Fibroblast of pulmonary artery (primary cell): ENCODE measurements around the gene ZNF146.

Experiments
- DNase-seq: peaks from one replicate; pipeline ENCODE4 v3.0.0-alpha.2; 2010; ENCODE audit warnings: low read depth
- H3K4me3 ChIP-seq: replicated peaks from 2 replicates; pipeline ENCODE4 v1.5.1; 2011; ENCODE audit warnings: low read depth, mild to moderate bottlenecking, control low read depth, low read length, moderate library complexity
- TF ChIP-seq, protein P1 (sequence below): IDR thresholded peaks from 2 replicates; pipeline ENCODE4 v1.5.1; 2011; ENCODE audit warnings: mild to moderate bottlenecking, control low read depth, low read length, inconsistent platforms; ENCODE audit errors: missing control alignments

ZNF146 gene

DNA sequence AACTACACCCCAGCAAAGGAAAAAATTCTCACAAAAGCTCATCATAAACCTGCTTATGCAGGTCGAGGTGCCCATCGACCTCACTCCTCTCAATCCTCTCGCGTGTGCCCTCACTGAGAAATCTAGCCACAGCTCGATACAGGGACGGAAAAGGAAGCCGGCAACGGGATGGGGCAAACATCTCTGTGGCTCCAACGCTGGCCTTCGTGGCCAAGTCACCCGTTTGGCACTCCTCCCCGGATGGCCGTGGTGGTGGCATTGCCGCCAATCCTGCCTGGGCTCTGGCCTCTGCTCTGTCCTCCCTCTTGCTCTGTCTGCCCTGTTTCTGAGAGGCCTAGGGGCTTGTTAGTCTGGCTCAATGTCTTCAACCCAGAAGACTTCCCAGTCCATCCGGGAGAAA is 41.2 kb downstream of the ZNF146 start:
- TF ChIP-seq, protein P1, sequence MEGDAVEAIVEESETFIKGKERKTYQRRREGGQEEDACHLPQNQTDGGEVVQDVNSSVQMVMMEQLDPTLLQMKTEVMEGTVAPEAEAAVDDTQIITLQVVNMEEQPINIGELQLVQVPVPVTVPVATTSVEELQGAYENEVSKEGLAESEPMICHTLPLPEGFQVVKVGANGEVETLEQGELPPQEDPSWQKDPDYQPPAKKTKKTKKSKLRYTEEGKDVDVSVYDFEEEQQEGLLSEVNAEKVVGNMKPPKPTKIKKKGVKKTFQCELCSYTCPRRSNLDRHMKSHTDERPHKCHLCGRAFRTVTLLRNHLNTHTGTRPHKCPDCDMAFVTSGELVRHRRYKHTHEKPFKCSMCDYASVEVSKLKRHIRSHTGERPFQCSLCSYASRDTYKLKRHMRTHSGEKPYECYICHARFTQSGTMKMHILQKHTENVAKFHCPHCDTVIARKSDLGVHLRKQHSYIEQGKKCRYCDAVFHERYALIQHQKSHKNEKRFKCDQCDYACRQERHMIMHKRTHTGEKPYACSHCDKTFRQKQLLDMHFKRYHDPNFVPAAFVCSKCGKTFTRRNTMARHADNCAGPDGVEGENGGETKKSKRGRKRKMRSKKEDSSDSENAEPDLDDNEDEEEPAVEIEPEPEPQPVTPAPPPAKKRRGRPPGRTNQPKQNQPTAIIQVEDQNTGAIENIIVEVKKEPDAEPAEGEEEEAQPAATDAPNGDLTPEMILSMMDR, result no peak
- DNase-seq, result no peak
- H3K4me3 ChIP-seq, result no peak overlapping the region

DNA sequence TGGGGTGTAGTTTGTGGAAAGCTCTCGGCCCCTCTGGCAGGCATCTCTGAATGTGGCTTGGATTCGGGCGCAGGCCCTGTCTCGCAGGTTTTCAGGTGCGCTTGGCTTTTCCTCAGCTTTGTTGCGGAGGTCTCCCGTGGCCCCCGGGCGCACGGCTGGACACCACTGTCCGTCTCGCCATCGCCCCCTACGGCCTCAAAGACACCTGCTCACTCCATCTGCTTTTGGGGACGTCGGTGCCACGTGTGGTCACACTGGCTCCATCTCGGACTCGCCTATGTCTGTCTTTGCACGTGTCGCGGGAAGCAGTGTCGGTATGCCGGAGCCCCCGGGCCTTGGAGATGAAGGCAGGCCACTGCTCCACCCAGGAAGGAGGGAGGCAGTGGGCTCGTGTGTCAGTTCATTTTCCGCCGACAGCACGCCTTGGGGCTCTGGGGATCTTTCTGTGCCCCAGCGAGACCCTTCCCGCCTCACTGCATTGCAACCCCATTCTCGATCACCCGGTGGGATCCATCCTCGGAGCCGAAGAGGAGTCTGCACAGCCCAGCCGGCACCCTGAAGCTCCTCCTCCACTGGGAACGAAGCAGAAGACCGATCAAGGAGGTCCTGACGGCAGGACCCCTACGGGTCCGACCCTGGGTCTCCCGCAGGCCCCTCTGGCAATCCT is 42.1 kb downstream of the ZNF146 start:
- DNase-seq, result no peak
- TF ChIP-seq, protein P1, result no peak
- H3K4me3 ChIP-seq, result peak overlapping the region; percentile 30

DNA sequence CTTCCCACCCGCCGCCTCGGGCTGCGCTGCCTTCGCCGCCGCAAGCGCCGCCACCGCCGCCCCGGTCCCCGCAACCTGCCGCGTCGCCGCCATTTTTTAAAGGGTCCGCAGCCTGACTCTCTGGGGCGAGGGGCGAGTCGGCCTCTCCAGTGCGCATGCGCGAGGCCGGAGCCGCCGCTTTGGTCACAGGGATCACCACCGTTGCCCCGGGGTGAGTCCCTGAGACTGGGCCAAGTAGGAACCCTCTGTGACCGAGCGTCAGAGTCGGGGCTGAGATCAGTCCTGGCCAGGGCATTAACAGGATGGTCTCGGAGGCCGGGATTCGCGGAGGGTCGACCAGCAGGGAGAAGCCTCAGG is 42.6 kb downstream of the ZNF146 start:
- TF ChIP-seq, protein P1, result no peak
- DNase-seq, result no peak
- peak overlapping the region; percentile 30 for H3K4me3 ChIP-seq

DNA sequence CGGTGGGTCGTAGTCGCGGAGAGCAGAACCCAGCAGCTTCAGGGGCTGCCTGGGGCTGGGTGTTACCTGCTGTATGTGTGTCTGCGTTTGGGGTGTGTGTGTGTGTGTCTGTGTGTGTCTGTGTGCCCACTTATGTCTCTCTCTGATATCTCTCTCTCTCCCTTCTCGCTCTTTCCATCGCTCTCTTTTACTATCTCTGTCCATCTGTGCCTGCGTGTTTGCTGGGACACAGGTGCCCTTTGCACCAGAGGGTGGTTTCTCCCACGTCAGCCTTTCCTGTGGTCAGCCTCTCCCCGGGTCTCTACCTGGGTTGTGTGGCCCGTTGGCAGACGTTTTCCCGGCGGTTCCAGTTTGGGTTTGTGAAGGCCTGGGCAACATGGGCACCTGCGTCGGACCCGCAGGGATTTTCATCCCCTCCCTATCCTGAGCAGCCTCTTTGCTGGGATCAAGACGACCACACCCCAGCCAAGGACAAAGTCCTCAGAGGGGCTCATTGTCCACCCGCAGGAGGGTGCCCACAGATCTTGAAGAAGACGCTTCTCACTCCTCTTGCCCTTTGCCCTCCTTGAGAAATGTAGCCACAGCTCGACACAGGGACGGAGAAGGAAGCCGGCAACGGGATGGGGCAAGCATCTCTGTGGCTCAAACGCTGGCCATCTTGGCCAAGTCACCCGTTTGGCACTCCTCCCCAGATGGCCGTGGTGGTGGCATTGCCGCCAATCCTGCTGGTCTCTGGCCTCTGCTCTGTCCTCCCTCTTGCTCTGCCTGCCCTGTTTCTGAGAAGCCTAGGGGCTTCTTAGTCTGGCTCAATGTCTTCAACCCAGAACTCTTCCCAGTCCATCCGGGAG is 43.3 kb downstream of the ZNF146 start:
- TF ChIP-seq, protein P1, result no peak
- no peak overlapping the region for H3K4me3 ChIP-seq
- DNase-seq, result no peak

DNA sequence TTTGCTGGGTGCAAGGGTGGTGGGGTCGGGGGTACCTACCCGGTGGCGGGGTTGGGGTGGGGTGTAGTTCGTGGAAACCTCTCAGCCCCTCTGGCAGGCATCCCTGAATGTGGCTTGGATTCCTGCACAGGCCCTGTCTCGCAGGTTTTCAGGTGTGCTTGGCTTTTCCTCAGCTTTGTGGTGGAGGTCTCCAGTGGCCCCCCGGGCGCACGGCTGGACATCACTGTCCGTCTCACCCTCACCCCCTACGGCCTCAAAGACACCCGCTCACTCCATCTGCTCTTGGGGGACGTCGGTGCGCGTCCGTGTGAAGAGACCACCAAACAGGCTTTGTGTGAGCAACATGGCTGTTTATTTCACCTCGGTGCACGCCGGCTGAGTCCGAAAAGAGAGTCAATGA is 44.3 kb downstream of the ZNF146 start:
- H3K4me3 ChIP-seq, result no peak overlapping the region
- no peak for DNase-seq
- TF ChIP-seq, protein P1, result no peak

DNA sequence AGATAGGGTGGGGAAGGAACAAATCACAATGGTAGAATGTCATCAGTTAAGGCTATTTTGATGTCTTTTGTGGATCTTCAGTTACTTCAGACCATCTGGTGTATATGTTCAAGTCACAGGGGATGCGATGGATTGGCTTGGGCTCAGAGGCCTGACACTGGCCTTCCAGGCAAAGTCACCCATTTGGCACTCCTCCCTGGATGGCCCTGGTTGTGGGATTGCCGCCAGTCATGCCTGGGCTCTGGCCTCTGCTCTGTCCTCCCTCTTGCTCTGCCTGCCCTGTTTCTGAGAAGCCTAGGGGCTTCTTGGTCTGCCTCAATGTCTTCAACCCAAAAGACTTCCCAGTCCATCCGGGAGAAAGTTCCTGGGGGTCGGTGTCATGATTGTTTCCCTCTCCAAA is 50.2 kb downstream of the ZNF146 start:
- TF ChIP-seq, protein P1, result no peak
- H3K4me3 ChIP-seq, result no peak overlapping the region
- DNase-seq, result no peak
